Tibial nerve (tissue), 4 donors: ENCODE results near the gene SLITRK2. TPM values are rescaled to one million over a fixed set of nuclear protein-coding genes. Genes with fewer than 3 reads are reported as not detected.

ENCODE experiments used
- DNase-seq, 2 donors: peaks; one replicate each; pipeline ENCODE4 v3.0.0-alpha.2; 2019; ENCODE audit warnings: low spot score in 2 of 2
- H3K27ac ChIP-seq, 4 donors: fragments of 200-600 bp; sonication (generic) in 3 of 4; one replicate each; pipeline ENCODE4 v1.5.1; 2017 to 2019; ENCODE audit warnings: mild to moderate bottlenecking in 1 of 4
- H3K27me3 ChIP-seq, 2 donors: fragments of 200-600 bp; sonication (generic) in 1 of 2; one replicate each; pipeline versions ENCODE4 v1.5.1 to v1.6.0; 2017 to 2019
- H3K36me3 ChIP-seq, 3 donors: fragments of 200-600 bp; sonication (generic); one replicate each; pipeline ENCODE4 v1.5.1; 2018 to 2019
- H3K4me1 ChIP-seq, 4 donors: fragments of 200-600 bp; sonication (generic) in 3 of 4; one replicate each; pipeline ENCODE4 v1.5.1; 2017 to 2019
- H3K4me3 ChIP-seq, 4 donors: fragments of 200-600 bp; sonication (generic) in 3 of 4; one replicate each; pipeline ENCODE4 v1.5.1; 2017 to 2019; ENCODE audit warnings: mild to moderate bottlenecking in 1 of 4, moderate library complexity in 1 of 4
- H3K9me3 ChIP-seq, 4 donors: fragments of 200-600 bp; sonication (generic) in 3 of 4; one replicate each; pipeline ENCODE4 v1.5.1; 2017 to 2019
- EP300 ChIP-seq, 2 donors: sonication (generic); formaldehyde crosslinking; IDR thresholded peaks; one replicate each; pipeline ENCODE4 v1.6.1; 2017; ENCODE audit warnings: antibody characterized with exemption in 2 of 2, mild to moderate bottlenecking in 1 of 2
- POLR2A ChIP-seq, 2 donors: fragments of 450-650 bp; IDR thresholded peaks; one replicate each; pipeline ENCODE4 v1.6.1; 2017; ENCODE audit warnings: antibody characterized with exemption in 2 of 2, mild to moderate bottlenecking in 2 of 2, moderate library complexity in 2 of 2
- WGBS, 2 donors: methylation state at CpG; one replicate each; pipeline ENCODE4 v1.1.5; 2018; 5-methylcytosine and 5-hydroxymethylcytosine counted together
- total RNA-seq, 4 donors: library from RNA; depleted of rRNA; stranded (reverse); fragments of >200 nt; gene quantifications; one replicate each; pipeline ENCODE4 v1.1.0, GENCODE V29; 2016
- TF ChIP-seq, protein P1 (sequence below), 5 experiments: fragments of 200-600 bp in 3 of 5; fragments of 450-650 bp in 2 of 5; sonication (generic) in 3 of 5; IDR thresholded peaks; one replicate each; pipeline ENCODE4 v1.5.1; 2016 to 2019; ENCODE audit warnings: antibody characterized with exemption in 5 of 5, mild to moderate bottlenecking in 3 of 5, moderate library complexity in 2 of 5

SLITRK2 gene
- total RNA-seq, 4 donors from 2014 or later, result 2.7 to 6.9 (median 5.3) TPM

DNA sequence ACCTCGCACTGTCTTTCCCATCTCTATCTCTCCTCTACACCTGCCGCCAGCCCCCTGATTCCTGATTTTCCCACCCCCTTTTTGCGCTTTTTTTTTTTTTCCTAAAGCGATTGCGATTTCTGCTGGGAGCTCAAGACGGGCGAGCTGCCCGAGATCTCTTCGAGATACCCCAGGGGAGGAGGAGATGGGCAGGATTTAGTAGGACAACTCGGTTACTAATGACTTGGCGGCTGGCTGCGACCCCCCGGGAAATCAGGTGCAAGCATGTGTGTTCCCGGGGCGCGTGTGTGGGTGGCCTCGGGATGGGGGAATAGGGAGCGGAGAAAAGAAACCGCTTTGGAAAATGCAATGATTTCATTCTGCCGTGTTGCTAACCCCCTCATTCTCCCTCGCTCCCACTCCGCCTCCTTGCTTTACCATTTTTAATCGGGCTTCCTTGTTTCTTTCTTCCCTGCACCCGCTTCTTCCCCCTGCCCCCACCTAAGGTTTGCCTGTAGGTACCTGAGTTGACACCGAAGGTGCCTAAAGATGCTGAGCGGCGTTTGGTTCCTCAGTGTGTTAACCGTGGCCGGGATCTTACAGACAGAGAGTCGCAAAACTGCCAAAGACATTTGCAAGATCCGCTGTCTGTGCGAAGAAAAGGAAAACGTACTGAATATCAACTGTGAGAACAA lies 4.4 kb downstream of the SLITRK2 start:
- Histone ChIP-seq H3K9me3 (no peaks in the 10 kb centered on the region), H3K27ac (peak overlapping the region in 1 of 4 donors; percentile 8), H3K36me3 (no peaks in the 10 kb centered on the region), H3K4me3 (peak overlapping the region in 2 of 4 donors; percentile 0 to 30), H3K4me1 (peaks cover 0 to 7% (median 0%) of the 10 kb centered on the region in 4 donors), H3K27me3 (peaks cover 0 to 35% of the 10 kb centered on the region in 2 donors)
- no peak for DNase-seq
- TF ChIP-seq EP300 (IDR thresholded peaks at IDR 0.05) (no peak), POLR2A (IDR thresholded peaks at IDR 0.05) (no peak)
- TF ChIP-seq, protein P1, sequence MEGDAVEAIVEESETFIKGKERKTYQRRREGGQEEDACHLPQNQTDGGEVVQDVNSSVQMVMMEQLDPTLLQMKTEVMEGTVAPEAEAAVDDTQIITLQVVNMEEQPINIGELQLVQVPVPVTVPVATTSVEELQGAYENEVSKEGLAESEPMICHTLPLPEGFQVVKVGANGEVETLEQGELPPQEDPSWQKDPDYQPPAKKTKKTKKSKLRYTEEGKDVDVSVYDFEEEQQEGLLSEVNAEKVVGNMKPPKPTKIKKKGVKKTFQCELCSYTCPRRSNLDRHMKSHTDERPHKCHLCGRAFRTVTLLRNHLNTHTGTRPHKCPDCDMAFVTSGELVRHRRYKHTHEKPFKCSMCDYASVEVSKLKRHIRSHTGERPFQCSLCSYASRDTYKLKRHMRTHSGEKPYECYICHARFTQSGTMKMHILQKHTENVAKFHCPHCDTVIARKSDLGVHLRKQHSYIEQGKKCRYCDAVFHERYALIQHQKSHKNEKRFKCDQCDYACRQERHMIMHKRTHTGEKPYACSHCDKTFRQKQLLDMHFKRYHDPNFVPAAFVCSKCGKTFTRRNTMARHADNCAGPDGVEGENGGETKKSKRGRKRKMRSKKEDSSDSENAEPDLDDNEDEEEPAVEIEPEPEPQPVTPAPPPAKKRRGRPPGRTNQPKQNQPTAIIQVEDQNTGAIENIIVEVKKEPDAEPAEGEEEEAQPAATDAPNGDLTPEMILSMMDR (IDR thresholded peaks at IDR 0.05), result no peak
- WGBS, 2 donors, result 15 to 41% methylated on average over 29 to 33 of the region's 33 CpGs

DNA sequence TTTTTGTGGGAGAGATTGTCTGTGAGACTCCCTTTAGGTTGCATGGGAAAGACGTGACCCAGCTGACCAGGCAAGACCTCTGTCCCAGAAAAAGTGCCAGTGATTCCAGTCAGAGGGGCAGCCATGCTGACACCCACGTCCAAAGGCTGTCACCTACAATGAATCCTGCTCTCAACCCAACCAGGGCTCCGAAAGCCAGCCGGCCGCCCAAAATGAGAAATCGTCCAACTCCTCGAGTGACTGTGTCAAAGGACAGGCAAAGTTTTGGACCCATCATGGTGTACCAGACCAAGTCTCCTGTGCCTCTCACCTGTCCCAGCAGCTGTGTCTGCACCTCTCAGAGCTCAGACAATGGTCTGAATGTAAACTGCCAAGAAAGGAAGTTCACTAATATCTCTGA lies 5.5 kb downstream of the SLITRK2 start:
- 58 to 100% methylated on average over 1 to 7 of the region's 7 CpGs for WGBS, 2 donors
- Histone ChIP-seq H3K36me3 (no peaks in the 10 kb centered on the region), H3K9me3 (no peaks in the 10 kb centered on the region), H3K4me3 (no peak overlapping the region), H3K4me1 (peaks cover 0 to 5% (median 0%) of the 10 kb centered on the region in 4 donors), H3K27me3 (peaks cover 0 to 31% of the 10 kb centered on the region in 2 donors), H3K27ac (no peak overlapping the region)
- TF ChIP-seq EP300 (IDR thresholded peaks at IDR 0.05) (no peak), POLR2A (IDR thresholded peaks at IDR 0.05) (no peak)
- TF ChIP-seq, protein P1 (IDR thresholded peaks at IDR 0.05), result no peak
- DNase-seq, result no peak

DNA sequence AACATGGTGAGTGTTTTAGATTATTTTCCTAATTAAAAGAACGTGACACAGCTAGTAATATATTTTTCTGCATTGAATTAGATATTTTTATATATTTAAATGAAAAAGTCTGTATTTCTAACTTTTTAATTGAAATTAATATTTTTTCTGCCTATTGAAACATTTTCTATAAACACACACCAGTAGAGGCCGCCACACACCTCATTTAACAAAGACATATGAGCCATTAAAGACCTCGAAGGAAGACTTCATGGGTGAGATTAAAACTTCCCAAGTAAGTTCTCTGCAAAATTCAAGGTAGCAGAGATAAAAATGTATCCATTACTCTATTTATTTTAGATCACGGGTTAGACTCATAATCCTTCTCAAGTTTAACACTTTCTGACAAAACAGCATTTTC lies 8.3 kb downstream of the SLITRK2 start:
- H3K27me3 ChIP-seq, result peaks cover 0 to 13% of the 10 kb centered on the region in 2 donors
- no peak overlapping the region for H3K27ac ChIP-seq
- 5 to 8% methylated on average over 4 of the region's 4 CpGs for WGBS, 2 donors
- no peak overlapping the region for H3K4me3 ChIP-seq
- H3K4me1 ChIP-seq, result no peaks in the 10 kb centered on the region
- no peaks in the 10 kb centered on the region for H3K36me3 ChIP-seq
- DNase-seq, result no peak
- TF ChIP-seq EP300 (IDR thresholded peaks at IDR 0.05), result no peak
- no peak for TF ChIP-seq POLR2A (IDR thresholded peaks at IDR 0.05)
- TF ChIP-seq, protein P1 (IDR thresholded peaks at IDR 0.05), result peak in 2 of 5 experiments; percentile 28 to 32
- H3K9me3 ChIP-seq, result no peaks in the 10 kb centered on the region

DNA sequence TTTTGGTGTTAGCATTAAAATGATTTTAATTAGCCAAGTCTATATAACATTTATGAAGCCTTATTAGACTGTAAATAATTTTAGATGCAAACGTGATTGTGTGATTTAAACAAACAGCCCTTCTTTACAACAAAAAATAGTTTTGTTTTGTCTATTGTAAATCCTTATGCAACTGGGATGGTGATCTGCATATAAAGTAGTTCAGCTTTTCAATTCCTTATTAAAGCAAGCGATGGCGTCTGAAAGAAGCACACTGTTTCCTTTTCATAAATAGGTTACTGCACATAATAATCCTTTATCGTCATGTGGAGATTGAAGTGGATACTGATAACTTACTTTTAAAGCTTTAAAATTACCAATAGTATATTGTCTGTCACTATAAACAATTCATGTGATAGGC lies 8.8 kb downstream of the SLITRK2 start:
- no peak overlapping the region for H3K27ac ChIP-seq
- 37 to 51% methylated on average over 4 of the region's 4 CpGs for WGBS, 2 donors
- DNase-seq, result no peak
- TF ChIP-seq EP300 (IDR thresholded peaks at IDR 0.05) (no peak), POLR2A (IDR thresholded peaks at IDR 0.05) (no peak)
- TF ChIP-seq, protein P1 (IDR thresholded peaks at IDR 0.05), result no peak
- no peaks in the 10 kb centered on the region for H3K36me3 ChIP-seq
- no peaks in the 10 kb centered on the region for H3K9me3 ChIP-seq
- H3K4me3 ChIP-seq, result no peak overlapping the region
- H3K27me3 ChIP-seq, result peaks cover 0 to 13% of the 10 kb centered on the region in 2 donors
- no peaks in the 10 kb centered on the region for H3K4me1 ChIP-seq

DNA sequence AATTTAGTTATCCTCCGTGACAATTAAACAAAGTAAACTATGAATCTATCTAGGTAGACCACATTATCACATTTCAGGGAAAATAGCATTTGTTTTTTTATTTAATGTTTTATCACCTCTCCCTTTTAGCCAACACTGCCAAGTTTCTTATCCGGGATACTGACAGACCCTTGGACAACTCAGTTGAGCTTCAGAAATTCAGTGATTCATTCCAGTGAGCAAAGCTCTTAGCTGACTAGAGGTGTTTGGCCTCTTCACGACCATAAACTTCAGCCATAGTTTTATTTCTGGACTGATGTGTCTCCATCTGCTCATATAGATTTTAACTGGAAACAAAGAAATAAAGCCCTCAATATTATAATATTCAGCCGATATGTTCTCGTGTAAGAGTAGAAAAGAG lies 15.2 kb downstream of the SLITRK2 start:
- TF ChIP-seq POLR2A (IDR thresholded peaks at IDR 0.05) (no peak), EP300 (IDR thresholded peaks at IDR 0.05) (no peak)
- TF ChIP-seq, protein P1 (IDR thresholded peaks at IDR 0.05), result no peak

More for the DNA sequence above, 15.2 kb downstream of the SLITRK2 start:
- no peaks in the 10 kb centered on the region for H3K9me3 ChIP-seq
- WGBS, 2 donors, result 53 to 58% methylated on average over 5 of the region's 5 CpGs
- H3K36me3 ChIP-seq, result no peaks in the 10 kb centered on the region
- H3K4me3 ChIP-seq, result no peak overlapping the region
- H3K27me3 ChIP-seq, result no peaks in the 10 kb centered on the region
- no peaks in the 10 kb centered on the region for H3K4me1 ChIP-seq
- DNase-seq, result no peak
- H3K27ac ChIP-seq, result no peak overlapping the region
